K562 (cell line): ENCODE results near the gene MARCHF3. TPM values are rescaled to one million over a fixed set of nuclear protein-coding genes. Genes with fewer than 3 reads are reported as not detected.

Source experiments
- ATF3 ChIP-seq, 2 experiments: fragments of 450-650 bp in 1 of 2; sonication (generic) in 1 of 2; formaldehyde crosslinking in 1 of 2; IDR thresholded peaks in 1 of 2; conservative IDR thresholded peaks in 1 of 2; 2 replicates each; pipeline versions ENCODE4 v1.6.1 to v1.8.1; 2016 to 2023; ENCODE audit warnings: mild to moderate bottlenecking in 2 of 2, moderate library complexity in 2 of 2, inconsistent platforms in 1 of 2, missing genetic modification reagents in 1 of 2
- FOXJ3 ChIP-seq: sonication (generic); formaldehyde crosslinking; IDR thresholded peaks from 2 replicates; pipeline ENCODE4 v1.4.0; 2020; ENCODE audit warnings: mild to moderate bottlenecking, missing genetic modification reagents
- MAZ ChIP-seq, 2 experiments: fragments of 450-650 bp in 1 of 2; sonication (generic) in 1 of 2; formaldehyde crosslinking; IDR thresholded peaks in 1 of 2; conservative IDR thresholded peaks in 1 of 2; 2 replicates each; pipeline versions ENCODE4 v1.4.0 to v1.5.0; 2020; ENCODE audit warnings: mild to moderate bottlenecking in 1 of 2, missing genetic modification reagents in 1 of 2
- PKNOX1 ChIP-seq: fragments of 450-650 bp; IDR thresholded peaks from 2 replicates; pipeline ENCODE4 v1.6.1; 2016
- RBM17 ChIP-seq: fragments of 200-400 bp; formaldehyde crosslinking; IDR thresholded peaks from 2 replicates; pipeline ENCODE4 v1.6.1; 2017; ENCODE audit warnings: low read depth, mild to moderate bottlenecking, low read length, borderline replicate concordance
- TCF7L2 ChIP-seq: fragments of 150-350 bp; IDR thresholded peaks from 2 replicates; pipeline ENCODE4 v1.6.1; 2016; ENCODE audit warnings: low read depth, mild to moderate bottlenecking, low read length, moderate library complexity
- TFAP4 ChIP-seq: sonication (generic); formaldehyde crosslinking; IDR thresholded peaks from 2 replicates; pipeline ENCODE4 v1.8.0; 2022; ENCODE audit warnings: missing genetic modification reagents, mild to moderate bottlenecking, moderate library complexity, borderline replicate concordance
- ZNF146 ChIP-seq: IDR thresholded peaks from one replicate; pipeline ENCODE4 v1.6.1; 2018; ENCODE audit warnings: missing compliant biosample characterization; ENCODE audit not compliant: unreplicated experiment
- ZNF282 ChIP-seq: sonication (generic); formaldehyde crosslinking; IDR thresholded peaks from 2 replicates; pipeline ENCODE4 v1.8.1; 2023; ENCODE audit warnings: missing genetic modification reagents
- ZNF384 ChIP-seq: IDR thresholded peaks from 2 replicates; pipeline ENCODE4 v1.6.1; 2012; ENCODE audit warnings: low read depth, low read length, improper control_type of control experiment
- polyA plus RNA-seq, 8 experiments: library from polyadenylated mRNA; depleted of rRNA in 4 of 8; stranded (reverse) in 5 of 8; unstranded in 3 of 8; fragments of >200 nt; fragmentation: Nextera tagmentation in 2 of 8; fragmentation: Illumina TruSeq in 1 of 8; extraction: Ambion mirVana in 2 of 8; extraction: Trizol in 1 of 8; gene quantifications; 2 replicates each; pipeline versions ENCODE4 v1.2.1 to v1.2.3, GENCODE V29; 2011 to 2014; ENCODE audit warnings: inconsistent platforms in 1 of 8, missing spikeins in 1 of 8
- total RNA-seq, 7 experiments: library from RNA; depleted of rRNA in 6 of 7; stranded (reverse); fragments of >200 nt in 6 of 7; fragmentation: Illumina TruSeq in 2 of 7; extraction: Trizol in 2 of 7; gene quantifications; 2 replicates each; pipeline versions ENCODE4 v1.2.1 to v1.2.3, GENCODE V29; 2011 to 2021; ENCODE audit warnings: low replicate concordance in 1 of 7
- TF ChIP-seq, protein P1 (sequence below): fragments of 450-650 bp; IDR thresholded peaks from 2 replicates; pipeline ENCODE4 v1.6.1; 2016; ENCODE audit warnings: antibody characterized with exemption
- TF ChIP-seq, protein P2 (sequence below), 2 experiments: fragments of 450-650 bp; formaldehyde crosslinking in 1 of 2; IDR thresholded peaks; 2 replicates each; pipeline versions ENCODE4 v1.4.0 to v1.6.1; 2014 to 2020; ENCODE audit warnings: mild to moderate bottlenecking in 2 of 2, borderline replicate concordance in 1 of 2, low read depth in 1 of 2

Gene MARCHF3
- total and polyA plus RNA-seq, 9 of the 15 experiments (the other 6 are each of a cell fraction or from before 2014, with no cell fraction given), result 5.6 to 37.4 (median 16.5) TPM

DNA sequence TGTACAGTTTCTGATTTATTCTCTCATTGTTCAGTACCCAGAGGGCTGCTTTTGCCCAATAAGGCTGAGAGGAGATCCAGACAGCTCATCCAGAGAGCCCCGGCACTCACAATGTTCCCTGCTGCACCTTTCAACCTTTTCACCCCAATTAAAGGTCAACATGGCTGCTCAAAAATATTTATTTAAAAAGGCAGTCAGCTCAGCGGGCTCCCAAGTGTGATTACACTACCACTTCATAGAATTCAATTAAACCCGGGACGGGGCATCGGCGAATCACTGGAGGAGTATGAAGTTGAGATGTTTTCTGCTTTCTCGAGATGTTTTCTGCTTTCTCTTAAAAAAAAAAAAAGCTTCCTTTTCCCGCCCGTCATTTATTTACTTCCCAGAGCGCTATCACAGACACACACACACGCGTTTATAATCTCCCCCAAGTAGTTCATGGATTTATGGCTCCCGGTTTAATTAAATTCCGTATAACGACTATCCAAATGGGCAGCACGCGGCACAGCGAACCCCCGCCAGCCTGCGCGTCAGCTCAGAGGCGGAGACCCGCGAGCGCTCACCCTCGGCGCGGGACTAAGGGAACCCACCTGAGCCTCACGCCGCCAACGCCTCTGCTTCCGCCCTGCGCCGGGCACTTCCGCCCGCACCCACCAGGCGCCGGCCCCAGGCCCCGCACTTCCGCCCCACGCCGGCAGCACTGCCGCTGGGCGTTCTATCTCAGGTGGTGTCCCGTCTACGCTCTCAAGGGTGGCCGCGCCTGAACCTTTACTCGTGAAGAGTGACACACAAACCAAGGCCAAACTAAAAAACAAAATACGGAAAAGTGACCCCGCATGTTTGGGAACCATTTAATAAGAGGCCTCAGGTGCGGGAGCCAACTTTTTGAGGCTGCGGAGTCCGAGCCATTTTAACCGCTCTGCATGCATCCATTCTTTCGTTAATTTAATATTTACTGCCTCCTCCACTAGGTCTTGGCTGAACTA, 42.8 kb upstream of the MARCHF3 start, which contains the start of gene C5orf63 (continued):
- TF ChIP-seq ATF3 (IDR thresholded peaks at IDR 0.05) (no peak), ATF3 (CRISPR knock-in tag; conservative IDR thresholded peaks at IDR 0.05) (no peak), ZNF384 (no peak), TFAP4 (CRISPR knock-in tag) (peak; percentile 76), PKNOX1 (no peak), RBM17 (no peak), TCF7L2 (no peak), ZNF282 (CRISPR knock-in tag) (no peak), MAZ (CRISPR knock-in tag; conservative IDR thresholded peaks at IDR 0.05 in 1 of 2, IDR thresholded peaks at IDR 0.05 in 1 of 2) (0 out of 4 replicates have a peak, but pooled peaks of 1 of the 2 experiments have one; percentile 48), FOXJ3 (CRISPR knock-in tag) (no peak), ZNF146 (CRISPR knock-in tag) (no peak)
- TF ChIP-seq, protein P1, sequence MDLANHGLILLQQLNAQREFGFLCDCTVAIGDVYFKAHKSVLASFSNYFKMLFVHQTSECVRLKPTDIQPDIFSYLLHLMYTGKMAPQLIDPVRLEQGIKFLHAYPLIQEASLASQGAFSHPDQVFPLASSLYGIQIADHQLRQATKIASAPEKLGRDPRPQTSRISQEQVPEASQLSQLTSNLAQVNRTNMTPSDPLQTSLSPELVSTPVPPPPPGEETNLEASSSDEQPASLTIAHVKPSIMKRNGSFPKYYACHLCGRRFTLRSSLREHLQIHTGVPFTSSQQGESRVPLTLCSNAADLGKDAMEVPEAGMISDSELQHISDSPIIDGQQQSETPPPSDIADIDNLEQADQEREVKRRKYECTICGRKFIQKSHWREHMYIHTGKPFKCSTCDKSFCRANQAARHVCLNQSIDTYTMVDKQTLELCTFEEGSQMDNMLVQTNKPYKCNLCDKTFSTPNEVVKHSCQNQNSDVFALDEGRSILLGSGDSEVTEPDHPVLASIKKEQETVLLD, result no peak
- TF ChIP-seq, protein P2, sequence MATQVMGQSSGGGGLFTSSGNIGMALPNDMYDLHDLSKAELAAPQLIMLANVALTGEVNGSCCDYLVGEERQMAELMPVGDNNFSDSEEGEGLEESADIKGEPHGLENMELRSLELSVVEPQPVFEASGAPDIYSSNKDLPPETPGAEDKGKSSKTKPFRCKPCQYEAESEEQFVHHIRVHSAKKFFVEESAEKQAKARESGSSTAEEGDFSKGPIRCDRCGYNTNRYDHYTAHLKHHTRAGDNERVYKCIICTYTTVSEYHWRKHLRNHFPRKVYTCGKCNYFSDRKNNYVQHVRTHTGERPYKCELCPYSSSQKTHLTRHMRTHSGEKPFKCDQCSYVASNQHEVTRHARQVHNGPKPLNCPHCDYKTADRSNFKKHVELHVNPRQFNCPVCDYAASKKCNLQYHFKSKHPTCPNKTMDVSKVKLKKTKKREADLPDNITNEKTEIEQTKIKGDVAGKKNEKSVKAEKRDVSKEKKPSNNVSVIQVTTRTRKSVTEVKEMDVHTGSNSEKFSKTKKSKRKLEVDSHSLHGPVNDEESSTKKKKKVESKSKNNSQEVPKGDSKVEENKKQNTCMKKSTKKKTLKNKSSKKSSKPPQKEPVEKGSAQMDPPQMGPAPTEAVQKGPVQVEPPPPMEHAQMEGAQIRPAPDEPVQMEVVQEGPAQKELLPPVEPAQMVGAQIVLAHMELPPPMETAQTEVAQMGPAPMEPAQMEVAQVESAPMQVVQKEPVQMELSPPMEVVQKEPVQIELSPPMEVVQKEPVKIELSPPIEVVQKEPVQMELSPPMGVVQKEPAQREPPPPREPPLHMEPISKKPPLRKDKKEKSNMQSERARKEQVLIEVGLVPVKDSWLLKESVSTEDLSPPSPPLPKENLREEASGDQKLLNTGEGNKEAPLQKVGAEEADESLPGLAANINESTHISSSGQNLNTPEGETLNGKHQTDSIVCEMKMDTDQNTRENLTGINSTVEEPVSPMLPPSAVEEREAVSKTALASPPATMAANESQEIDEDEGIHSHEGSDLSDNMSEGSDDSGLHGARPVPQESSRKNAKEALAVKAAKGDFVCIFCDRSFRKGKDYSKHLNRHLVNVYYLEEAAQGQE (IDR thresholded peaks at IDR 0.05; ENCODE audit: borderline replicate concordance), result no peak
- TF ChIP-seq, protein P2 (CRISPR knock-in tag; IDR thresholded peaks at IDR 0.05; ENCODE audit: low read depth), result no peak
